Prostate gland (tissue), 2 donors: ENCODE data around the gene IL10.

Experiments
- CTCF ChIP-seq, 4 experiments: fragments of 200-600 bp in 2 of 4; fragments of 450-650 bp in 2 of 4; sonication (generic) in 2 of 4; IDR thresholded peaks; 1 replicate in 3 of 4; 2 replicates in 1 of 4; pipeline ENCODE4 v1.5.1; 2016 to 2019; ENCODE audit warnings: antibody characterized with exemption in 4 of 4, mild to moderate bottlenecking in 2 of 4, moderate library complexity in 2 of 4
- POLR2A ChIP-seq: fragments of 450-650 bp; IDR thresholded peaks from one replicate; pipeline ENCODE4 v1.6.1; 2016; ENCODE audit warnings: antibody characterized with exemption, mild to moderate bottlenecking

DNA sequence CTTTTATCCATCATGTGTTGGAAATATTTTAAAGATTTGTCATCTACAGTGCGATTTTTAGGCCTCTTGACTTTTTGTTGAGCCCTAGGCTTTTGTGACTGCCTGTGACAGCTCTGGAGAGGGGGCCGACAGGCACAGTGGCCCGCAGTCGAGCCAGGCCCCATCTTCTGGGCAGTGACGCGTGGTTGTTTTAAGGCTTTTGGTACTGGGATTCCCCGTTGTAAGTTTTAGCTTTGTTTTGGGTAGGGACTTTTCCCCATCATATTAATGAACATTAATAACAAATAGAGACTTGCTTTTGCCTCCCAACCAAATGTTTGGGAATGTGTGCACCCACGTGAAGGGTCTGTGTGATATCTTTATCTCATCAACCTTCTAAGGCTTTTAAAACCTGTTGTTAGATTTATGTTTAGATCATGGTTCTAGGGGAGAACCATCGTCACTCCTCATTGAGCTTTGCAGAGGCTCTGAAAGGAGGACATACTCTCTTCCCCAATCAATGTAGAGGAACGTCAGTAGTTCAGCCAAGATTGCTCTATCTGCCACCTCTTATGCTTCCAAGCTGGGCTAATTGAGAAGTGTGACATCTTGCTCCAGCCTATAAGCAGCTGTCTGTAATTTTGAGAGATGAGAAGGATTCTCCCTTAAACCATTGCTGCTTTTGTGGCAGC lies 53.0 kb downstream of the IL10 start:
- TF ChIP-seq CTCF (IDR thresholded peaks at IDR 0.05) (no peak), POLR2A (no peak)
